Measurements from ENCODE around the gene EVX1. TPM values are rescaled to one million over a fixed set of nuclear protein-coding genes. Genes with fewer than 3 reads are reported as not detected.

The EVX1 gene
- total and polyA plus RNA-seq, 7 experiments from 2014 or later = 0.11 TPM; not detected in 6

DNA sequence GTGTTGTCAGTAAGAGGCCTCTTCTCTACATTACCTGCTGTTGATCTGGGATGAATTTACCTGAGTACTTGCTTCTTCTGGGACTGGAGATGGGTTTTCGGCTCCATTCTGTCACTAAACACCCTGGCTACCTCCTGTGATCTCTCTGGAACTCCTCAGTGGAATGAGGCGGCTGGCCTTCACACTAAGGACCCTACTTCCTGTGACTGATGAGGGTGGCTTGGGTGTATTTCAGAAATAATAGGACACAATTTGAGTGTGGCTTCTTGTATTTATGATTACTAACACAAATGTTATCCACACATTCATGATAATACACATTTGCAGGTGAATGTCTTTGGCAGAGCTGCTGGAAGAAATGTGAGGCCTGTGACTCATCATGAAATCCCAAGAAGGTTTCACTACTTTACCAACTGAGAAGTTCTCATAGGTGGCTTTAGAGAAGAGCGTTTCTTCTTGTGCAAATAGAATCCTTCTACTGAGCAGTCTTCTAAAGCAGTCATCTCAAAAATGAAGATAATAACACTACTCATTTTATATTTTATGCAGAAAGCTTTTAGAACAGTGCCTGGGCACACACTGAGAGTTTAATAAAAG, 21.3 kb upstream of the EVX1 start:
- POLR2A ChIA-PET = no interaction called here
- DNase-seq (no peak), ATAC-seq (no peak)
- Histone ChIP-seq H3K4me3 (ENCODE audit: low read length) (no peak overlapping the region), H3K9me3 (ENCODE audit: control insufficient read depth in 2 of 3, low read length in 3 of 3) (no peaks in the 10 kb centered on the region), H3K27me3 (ENCODE audit: control insufficient read depth in 2 of 2, insufficient read depth in 2 of 2, low read length in 2 of 2) (peaks cover 3 to 19% of the 10 kb centered on the region in 2 donors), H3K36me3 (ENCODE audit: control insufficient read depth in 2 of 3, insufficient read depth in 3 of 3, low read length in 3 of 3) (no peaks in the 10 kb centered on the region), H3K27ac (ENCODE audit: low read depth, low read length) (no peak overlapping the region), H3K4me1 (ENCODE audit: control insufficient read depth in 2 of 2, insufficient read depth in 2 of 2, low read length in 2 of 2) (peaks cover 0 to 6% of the 10 kb centered on the region in 2 donors)
- Mint-ChIP-seq H3K27ac (no peak overlapping the region), H3K36me3 (no peaks in the 10 kb centered on the region), H3K27me3 (peaks cover 72 to 85% (median 81%) of the 10 kb centered on the region in 5 donors), H3K9me3 (no peaks in the 10 kb centered on the region), H3K4me1 (peaks cover 0 to 16% (median 7%) of the 10 kb centered on the region in 7 donors), H3K4me3 (peak overlapping the region in 3 of 10 donors; percentile 8 to 37 (median 29))
- CTCF ChIA-PET = no interaction called here
- intact Hi-C loops (cut with micrococcal nuclease) = no loop called here

DNA sequence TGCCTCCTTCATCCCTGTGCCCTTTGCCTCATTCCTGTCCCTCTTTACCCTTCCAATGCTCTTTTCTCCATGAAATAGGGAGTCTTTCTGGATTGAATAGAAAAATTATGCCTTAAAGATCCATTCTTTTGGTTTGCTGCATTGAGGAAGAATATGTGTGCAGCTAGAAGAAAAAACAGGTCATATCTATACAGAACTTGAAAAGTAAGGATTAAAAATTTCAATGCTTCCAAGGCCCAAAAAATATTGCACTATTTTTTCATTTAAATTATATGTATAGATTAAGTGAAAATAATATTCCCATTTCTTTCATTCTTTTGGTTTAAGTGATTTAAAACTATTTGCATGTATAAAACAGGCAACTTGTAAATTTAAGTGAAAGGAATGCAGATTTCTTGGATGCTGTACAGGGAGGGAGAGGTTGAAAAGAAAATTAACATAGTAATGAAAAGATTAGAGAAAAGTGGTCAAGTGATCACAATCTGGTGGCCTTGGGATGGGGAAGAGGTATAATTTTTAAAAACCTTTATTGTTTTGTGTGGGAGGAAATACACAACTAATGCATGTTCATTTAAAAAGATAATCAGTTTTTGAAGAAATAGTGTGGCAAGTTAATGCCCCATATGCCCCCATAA, 18.5 kb upstream of the EVX1 start:
- Histone ChIP-seq H3K36me3 (ENCODE audit: control insufficient read depth in 2 of 3, insufficient read depth in 3 of 3, low read length in 3 of 3) (no peaks in the 10 kb centered on the region), H3K4me1 (ENCODE audit: control insufficient read depth in 2 of 2, insufficient read depth in 2 of 2, low read length in 2 of 2) (peaks cover 0 to 6% of the 10 kb centered on the region in 2 donors), H3K27ac (ENCODE audit: low read depth, low read length) (no peak overlapping the region), H3K4me3 (ENCODE audit: low read length) (no peak overlapping the region), H3K9me3 (ENCODE audit: control insufficient read depth in 2 of 3, low read length in 3 of 3) (no peaks in the 10 kb centered on the region), H3K27me3 (ENCODE audit: control insufficient read depth in 2 of 2, insufficient read depth in 2 of 2, low read length in 2 of 2) (peaks cover 6 to 18% of the 10 kb centered on the region in 2 donors)
- peaks cover 0 to 16% (median 7%) of the 10 kb centered on the region in 7 donors for H3K4me1 Mint-ChIP-seq
- no peaks in the 10 kb centered on the region for H3K36me3 Mint-ChIP-seq
- no peak for DNase-seq
- intact Hi-C loops (cut with micrococcal nuclease) = no loop called here
- H3K27me3 Mint-ChIP-seq = peaks cover 78 to 86% (median 81%) of the 10 kb centered on the region in 5 donors
- ATAC-seq = no peak
- H3K27ac Mint-ChIP-seq = no peak overlapping the region
- no peak overlapping the region for H3K4me3 Mint-ChIP-seq
- CTCF ChIA-PET = no interaction called here
- POLR2A ChIA-PET = interaction anchor here (0.7 kb wide), 1 partner anchor 877 kb away, joined by 3 read pairs; no protein-coding TSS in a partner anchor
- H3K9me3 Mint-ChIP-seq = no peaks in the 10 kb centered on the region

DNA sequence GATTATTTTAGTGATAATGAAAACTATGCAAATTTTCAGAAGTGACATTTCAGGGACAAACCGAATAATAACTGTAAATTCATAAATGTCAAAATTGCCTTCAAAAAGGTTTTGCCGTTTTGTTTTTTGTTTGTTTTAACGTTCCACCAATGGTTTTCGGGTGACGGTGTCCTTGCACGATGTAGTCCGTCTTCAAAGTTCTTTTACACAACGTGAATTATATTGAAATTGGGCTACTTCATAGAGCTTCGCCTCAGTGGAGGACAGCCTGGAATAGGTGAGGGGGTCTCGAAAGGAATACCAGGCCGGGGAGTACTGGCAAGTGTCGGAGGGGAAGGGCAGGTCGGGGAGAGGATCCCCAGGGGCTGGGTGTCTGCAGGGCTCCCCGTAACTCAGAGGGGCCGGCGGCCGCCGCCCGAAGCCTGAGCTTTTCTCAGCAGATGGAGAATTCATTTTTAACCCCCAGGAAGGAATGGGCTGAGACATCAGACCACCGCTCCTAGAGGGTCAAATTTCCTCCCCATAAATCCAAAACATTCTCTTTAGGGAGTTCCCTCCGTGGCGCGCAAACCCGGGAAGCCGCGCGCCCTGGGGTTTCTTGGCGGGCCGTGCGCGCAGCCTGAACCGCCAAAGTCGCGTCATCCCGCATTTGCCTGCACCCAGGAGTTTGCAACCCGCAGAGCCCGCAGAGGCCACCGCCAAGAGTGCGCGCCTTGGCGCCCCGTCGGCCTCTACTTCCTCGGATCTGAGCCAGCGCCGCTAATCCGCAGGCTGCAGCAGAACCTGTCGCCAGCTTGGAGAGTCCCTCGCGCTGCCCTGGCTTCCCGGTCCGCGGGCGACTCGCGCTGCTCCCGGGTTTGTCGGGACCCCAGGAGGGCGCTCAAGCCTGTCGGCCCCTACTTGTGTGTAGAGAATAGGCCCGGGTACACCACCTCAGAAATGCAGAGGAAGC, 17.3 kb upstream of the EVX1 start:
- CTCF ChIA-PET = no interaction called here
- intact Hi-C loops (cut with micrococcal nuclease) = no loop called here
- no peak for DNase-seq
- POLR2A ChIA-PET = no interaction called here
- no peak overlapping the region for H3K4me3 ChIP-seq (ENCODE audit: low read length)
- peaks cover 0 to 6% of the 10 kb centered on the region in 2 donors for H3K4me1 ChIP-seq (ENCODE audit: control insufficient read depth in 2 of 2, insufficient read depth in 2 of 2, low read length in 2 of 2)
- Mint-ChIP-seq H3K9me3 (no peaks in the 10 kb centered on the region), H3K36me3 (no peaks in the 10 kb centered on the region), H3K4me3 (no peak overlapping the region), H3K4me1 (peaks cover 0 to 7% (median 3%) of the 10 kb centered on the region in 7 donors), H3K27me3 (peaks cover 76 to 83% (median 77%) of the 10 kb centered on the region in 5 donors), H3K27ac (no peak overlapping the region)
- ATAC-seq = no peak
- H3K9me3 ChIP-seq (ENCODE audit: control insufficient read depth in 2 of 3, low read length in 3 of 3) = no peaks in the 10 kb centered on the region
- peaks cover 3 to 14% of the 10 kb centered on the region in 2 donors for H3K27me3 ChIP-seq (ENCODE audit: control insufficient read depth in 2 of 2, insufficient read depth in 2 of 2, low read length in 2 of 2)
- H3K27ac ChIP-seq (ENCODE audit: low read depth, low read length) = no peak overlapping the region
- no peaks in the 10 kb centered on the region for H3K36me3 ChIP-seq (ENCODE audit: control insufficient read depth in 2 of 3, insufficient read depth in 3 of 3, low read length in 3 of 3)

DNA sequence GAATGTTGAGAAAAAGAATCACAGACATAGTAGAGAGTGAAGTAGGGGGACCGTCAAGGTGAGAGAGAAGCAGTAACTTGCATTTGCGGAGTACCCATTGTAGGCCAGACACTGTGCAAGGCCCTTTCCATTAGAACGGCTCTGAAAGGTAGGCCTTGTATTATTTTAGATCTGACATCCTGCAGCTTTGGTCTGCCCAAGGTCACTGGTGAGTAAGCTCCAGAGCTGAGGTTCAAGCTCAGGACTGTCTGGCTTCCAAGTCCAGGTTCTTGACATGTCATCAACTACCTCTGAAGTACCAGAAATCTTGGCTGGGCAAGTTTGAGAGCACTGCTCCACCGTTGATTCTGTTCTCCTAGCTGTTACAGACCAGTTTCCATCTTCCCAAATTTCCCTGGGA, 13.2 kb upstream of the EVX1 start:
- peaks cover 0 to 7% (median 0%) of the 10 kb centered on the region in 7 donors for H3K4me1 Mint-ChIP-seq
- DNase-seq (no peak), ATAC-seq (no peak)
- no peak overlapping the region for H3K4me3 Mint-ChIP-seq
- ChIA-PET CTCF (no interaction called here), POLR2A (no interaction called here)
- intact Hi-C loops (cut with micrococcal nuclease) = no loop called here
- H3K9me3 ChIP-seq (ENCODE audit: control insufficient read depth in 2 of 3, low read length in 3 of 3) = no peaks in the 10 kb centered on the region
- H3K4me3 ChIP-seq (ENCODE audit: low read length) = no peak overlapping the region
- no peaks in the 10 kb centered on the region for H3K4me1 ChIP-seq (ENCODE audit: control insufficient read depth in 2 of 2, insufficient read depth in 2 of 2, low read length in 2 of 2)
- peaks cover 50 to 65% (median 57%) of the 10 kb centered on the region in 5 donors for H3K27me3 Mint-ChIP-seq
- no peaks in the 10 kb centered on the region for H3K36me3 ChIP-seq (ENCODE audit: control insufficient read depth in 2 of 3, insufficient read depth in 3 of 3, low read length in 3 of 3)
- H3K27me3 ChIP-seq (ENCODE audit: control insufficient read depth in 2 of 2, insufficient read depth in 2 of 2, low read length in 2 of 2) = peaks cover 3 to 4% of the 10 kb centered on the region in 2 donors
- no peak overlapping the region for H3K27ac ChIP-seq (ENCODE audit: low read depth, low read length)
- H3K36me3 Mint-ChIP-seq = no peaks in the 10 kb centered on the region
- no peaks in the 10 kb centered on the region for H3K9me3 Mint-ChIP-seq
- H3K27ac Mint-ChIP-seq = no peak overlapping the region

DNA sequence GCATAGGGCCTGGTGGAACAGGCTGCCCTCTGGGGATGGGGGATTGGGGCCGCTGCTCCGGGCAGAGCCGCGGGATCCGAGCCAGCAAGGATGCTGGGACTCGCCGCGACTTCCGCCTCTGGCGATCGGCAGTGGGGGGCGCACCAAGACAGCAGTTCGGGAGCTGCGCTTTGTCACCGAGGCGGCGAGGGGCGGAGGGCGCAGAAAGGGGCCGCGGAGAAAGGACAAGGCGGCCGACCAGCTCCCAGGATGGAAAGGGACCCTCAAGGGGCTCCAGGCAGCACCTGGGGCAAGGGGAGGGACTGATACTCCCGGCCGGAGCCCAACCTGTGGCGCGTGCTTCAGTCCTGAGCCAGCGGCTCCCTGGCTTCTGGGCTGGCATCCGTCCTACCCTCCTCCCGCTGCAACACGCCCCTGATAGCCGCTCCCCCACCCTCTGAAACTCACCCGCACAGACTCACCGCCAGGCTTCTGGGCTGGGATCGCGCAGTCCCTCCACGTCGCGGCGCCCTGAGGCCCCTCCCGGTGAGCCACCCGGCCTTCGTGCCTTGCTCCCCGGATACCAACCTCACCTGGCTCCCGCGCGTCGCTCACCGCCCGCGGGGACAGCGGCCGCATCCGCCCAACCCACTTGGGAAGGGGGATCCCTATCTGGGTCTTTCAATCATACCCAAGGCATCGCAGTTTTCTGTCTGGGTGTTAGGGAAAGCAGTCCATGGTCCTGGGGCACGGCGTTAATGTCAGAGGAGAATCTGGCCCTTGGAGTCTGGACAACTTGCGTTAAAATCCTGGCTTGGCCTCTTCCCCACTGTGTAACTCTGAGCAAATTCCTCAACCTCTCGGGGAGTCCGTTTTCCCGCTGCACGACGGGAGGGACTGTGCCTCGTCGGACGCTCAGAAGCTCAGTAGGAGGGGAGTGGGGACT, 7.0 kb upstream of the EVX1 start:
- Mint-ChIP-seq H3K27ac (no peak overlapping the region), H3K4me1 (peaks cover 0 to 30% (median 22%) of the 10 kb centered on the region in 7 donors), H3K9me3 (no peaks in the 10 kb centered on the region), H3K4me3 (peak overlapping the region in 7 of 10 donors; percentile 13 to 65 (median 47)), H3K27me3 (peaks cover 58 to 71% (median 63%) of the 10 kb centered on the region in 5 donors), H3K36me3 (no peaks in the 10 kb centered on the region)
- Histone ChIP-seq H3K4me3 (ENCODE audit: low read length) (no peak overlapping the region), H3K27ac (ENCODE audit: low read depth, low read length) (no peak overlapping the region), H3K36me3 (ENCODE audit: control insufficient read depth in 2 of 3, insufficient read depth in 3 of 3, low read length in 3 of 3) (no peaks in the 10 kb centered on the region), H3K4me1 (ENCODE audit: control insufficient read depth in 2 of 2, insufficient read depth in 2 of 2, low read length in 2 of 2) (no peaks in the 10 kb centered on the region), H3K27me3 (ENCODE audit: control insufficient read depth in 2 of 2, insufficient read depth in 2 of 2, low read length in 2 of 2) (peaks cover 0 to 12% of the 10 kb centered on the region in 2 donors), H3K9me3 (ENCODE audit: control insufficient read depth in 2 of 3, low read length in 3 of 3) (no peaks in the 10 kb centered on the region)
- intact Hi-C loops (cut with micrococcal nuclease) = no loop called here
- DNase-seq = no peak
- CTCF ChIA-PET = no interaction called here
- no peak for ATAC-seq
- POLR2A ChIA-PET = no interaction called here

DNA sequence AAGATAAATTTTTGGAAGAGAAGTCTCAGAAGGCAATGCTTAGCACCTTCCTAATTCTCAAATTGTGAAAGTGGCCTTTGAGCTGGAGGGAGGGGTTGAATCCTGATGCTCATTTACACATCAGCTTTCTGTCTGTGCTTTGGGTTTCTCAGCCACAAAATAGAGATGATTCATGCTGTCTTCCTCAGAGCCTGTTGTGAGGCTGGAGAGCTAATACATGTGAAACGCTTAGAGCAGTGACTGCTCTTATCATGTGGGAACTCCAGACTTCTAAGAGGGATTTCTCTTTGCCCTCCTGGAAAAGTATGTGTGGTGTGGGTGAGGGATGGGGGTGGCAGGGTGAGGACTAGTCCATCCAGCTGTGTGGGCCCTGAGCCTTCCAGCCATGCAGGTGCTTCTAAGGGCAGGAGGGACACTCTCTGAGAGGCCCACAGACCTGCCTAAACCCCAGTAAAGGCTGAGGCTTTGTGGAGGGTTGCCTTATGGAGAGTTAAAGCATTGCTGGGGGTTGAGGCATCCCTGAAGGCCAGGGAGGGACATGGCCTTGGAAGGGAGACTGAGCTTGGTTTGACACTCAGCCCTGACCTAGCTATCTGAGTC, 4.8 kb upstream of the EVX1 start:
- POLR2A ChIA-PET = no interaction called here
- H3K4me1 ChIP-seq (ENCODE audit: control insufficient read depth in 2 of 2, insufficient read depth in 2 of 2, low read length in 2 of 2) = peaks cover 0 to 3% of the 10 kb centered on the region in 2 donors
- peak overlapping the region in 7 of 10 donors; percentile 4 to 57 (median 25) for H3K4me3 Mint-ChIP-seq
- H3K4me3 ChIP-seq (ENCODE audit: low read length) = no peak overlapping the region
- ATAC-seq (no peak), DNase-seq (no peak)
- H3K36me3 ChIP-seq (ENCODE audit: control insufficient read depth in 2 of 3, insufficient read depth in 3 of 3, low read length in 3 of 3) = no peaks in the 10 kb centered on the region
- peaks cover 77 to 92% (median 80%) of the 10 kb centered on the region in 5 donors for H3K27me3 Mint-ChIP-seq
- no peak overlapping the region for H3K27ac ChIP-seq (ENCODE audit: low read depth, low read length)
- peaks cover 0 to 28% of the 10 kb centered on the region in 2 donors for H3K27me3 ChIP-seq (ENCODE audit: control insufficient read depth in 2 of 2, insufficient read depth in 2 of 2, low read length in 2 of 2)
- H3K36me3 Mint-ChIP-seq = no peaks in the 10 kb centered on the region
- intact Hi-C loops (cut with micrococcal nuclease) = no loop called here
- H3K4me1 Mint-ChIP-seq = peaks cover 2 to 45% (median 32%) of the 10 kb centered on the region in 7 donors
- H3K27ac Mint-ChIP-seq = peak overlapping the region in 1 of 9 donors; percentile 36
- CTCF ChIA-PET = no interaction called here
- H3K9me3 Mint-ChIP-seq = peaks cover 0 to 2% (median 0%) of the 10 kb centered on the region in 11 donors
- no peaks in the 10 kb centered on the region for H3K9me3 ChIP-seq (ENCODE audit: control insufficient read depth in 2 of 3, low read length in 3 of 3)
